ENCODE results near the gene UNC80. TPM values are rescaled to one million over a fixed set of nuclear protein-coding genes. Genes with fewer than 3 reads are reported as not detected.

The UNC80 gene
- total and polyA plus RNA-seq, 2 experiments from 2014 or later, result 0.03 to 0.12 TPM

GRCh38 chr2:209942936-209943605, 171.4 kb downstream of the UNC80 start:
- no peaks in the 10 kb centered on the region for H3K9me2 ChIP-seq (replicated peaks; ENCODE audit: insufficient read depth)
- no peaks in the 10 kb centered on the region for H3K4me1 ChIP-seq (ENCODE audit: insufficient read depth)
- H3K36me3 ChIP-seq (replicated peaks; ENCODE audit: insufficient read depth, low read depth), result no peaks in the 10 kb centered on the region
- H3K4me2 ChIP-seq, result no peak overlapping the region
- no peaks in the 10 kb centered on the region for H3K27me3 ChIP-seq
- no peak for DNase-seq (ENCODE audit: low spot score)
- no peak overlapping the region for H3K27ac ChIP-seq
- no peaks in the 10 kb centered on the region for H4K20me1 ChIP-seq (ENCODE audit: insufficient read depth, poor library complexity, severe bottlenecking)
- no peaks in the 10 kb centered on the region for H3K79me2 ChIP-seq
- H3K9me3 ChIP-seq (ENCODE audit: low read depth), result no peaks in the 10 kb centered on the region
- no peak for TF ChIP-seq EZH2phosphoT487 (IDR thresholded peaks at IDR 0.05; ENCODE audit: low read depth, severe bottlenecking, unreplicated experiment)
- TF ChIP-seq CTCF (IDR thresholded peaks at IDR 0.05; ENCODE audit: poor library complexity), result no peak
- no peak for TF ChIP-seq EZH2 (IDR thresholded peaks at IDR 0.05; ENCODE audit: borderline replicate concordance)
- H2AFZ ChIP-seq, result no peak overlapping the region
- 60% methylated on average over 5 of the region's 5 CpGs for WGBS (ENCODE audit: low lambda C conversion rate, missing lambda C conversion rate)
- no peak overlapping the region for H3K4me3 ChIP-seq

- DNase-seq (ENCODE audit: low spot score), result no peak
- no peak for TF ChIP-seq EZH2phosphoT487 (IDR thresholded peaks at IDR 0.05; ENCODE audit: low read depth, severe bottlenecking, unreplicated experiment)
- no peak for TF ChIP-seq EZH2 (IDR thresholded peaks at IDR 0.05; ENCODE audit: borderline replicate concordance)
- TF ChIP-seq CTCF (IDR thresholded peaks at IDR 0.05; ENCODE audit: poor library complexity), result no peak
- no peaks in the 10 kb centered on the region for H3K9me2 ChIP-seq (replicated peaks; ENCODE audit: insufficient read depth)
These were observed 172.1 kb downstream of the UNC80 start for GRCh38 chr2:209943776-209944175.

GRCh38 chr2:209946539-209946938, 174.9 kb downstream of the UNC80 start:
- no peak for TF ChIP-seq CTCF (IDR thresholded peaks at IDR 0.05; ENCODE audit: poor library complexity)
- no peak for TF ChIP-seq EZH2 (IDR thresholded peaks at IDR 0.05; ENCODE audit: borderline replicate concordance)
- TF ChIP-seq EZH2phosphoT487 (IDR thresholded peaks at IDR 0.05; ENCODE audit: low read depth, severe bottlenecking, unreplicated experiment), result no peak
- Histone ChIP-seq H3K4me1 (ENCODE audit: insufficient read depth) (no peaks in the 10 kb centered on the region), H3K36me3 (replicated peaks; ENCODE audit: insufficient read depth, low read depth) (no peaks in the 10 kb centered on the region), H3K27ac (no peak overlapping the region), H3K4me3 (no peak overlapping the region), H3K27me3 (no peaks in the 10 kb centered on the region), H3K79me2 (no peaks in the 10 kb centered on the region), H4K20me1 (ENCODE audit: insufficient read depth, poor library complexity, severe bottlenecking) (no peaks in the 10 kb centered on the region), H2AFZ (no peak overlapping the region), H3K4me2 (no peak overlapping the region), H3K9me3 (ENCODE audit: low read depth) (no peaks in the 10 kb centered on the region), H3K9me2 (replicated peaks; ENCODE audit: insufficient read depth) (no peaks in the 10 kb centered on the region)
- 74% methylated on average over 1 of the region's 1 CpG for WGBS (ENCODE audit: low lambda C conversion rate, missing lambda C conversion rate)
- DNase-seq (ENCODE audit: low spot score), result no peak

More at GRCh38 chr2:209943776-209944175, 172.1 kb downstream of the UNC80 start:
- Histone ChIP-seq H2AFZ (no peak overlapping the region), H3K79me2 (no peaks in the 10 kb centered on the region), H3K4me2 (no peak overlapping the region), H3K4me3 (no peak overlapping the region), H3K4me1 (ENCODE audit: insufficient read depth) (no peaks in the 10 kb centered on the region), H3K36me3 (replicated peaks; ENCODE audit: insufficient read depth, low read depth) (no peaks in the 10 kb centered on the region), H3K9me3 (ENCODE audit: low read depth) (no peaks in the 10 kb centered on the region), H3K27me3 (no peaks in the 10 kb centered on the region), H3K27ac (no peak overlapping the region), H4K20me1 (ENCODE audit: insufficient read depth, poor library complexity, severe bottlenecking) (no peaks in the 10 kb centered on the region)

Data from hepatocyte (in vitro differentiated cells).